ENCODE results near the gene MBD3. TPM values are rescaled to one million over a fixed set of nuclear protein-coding genes. Genes with fewer than 3 reads are reported as not detected.

MBD3 gene
- total RNA-seq, 1 experiment from 2014 or later = 114 TPM

DNA sequence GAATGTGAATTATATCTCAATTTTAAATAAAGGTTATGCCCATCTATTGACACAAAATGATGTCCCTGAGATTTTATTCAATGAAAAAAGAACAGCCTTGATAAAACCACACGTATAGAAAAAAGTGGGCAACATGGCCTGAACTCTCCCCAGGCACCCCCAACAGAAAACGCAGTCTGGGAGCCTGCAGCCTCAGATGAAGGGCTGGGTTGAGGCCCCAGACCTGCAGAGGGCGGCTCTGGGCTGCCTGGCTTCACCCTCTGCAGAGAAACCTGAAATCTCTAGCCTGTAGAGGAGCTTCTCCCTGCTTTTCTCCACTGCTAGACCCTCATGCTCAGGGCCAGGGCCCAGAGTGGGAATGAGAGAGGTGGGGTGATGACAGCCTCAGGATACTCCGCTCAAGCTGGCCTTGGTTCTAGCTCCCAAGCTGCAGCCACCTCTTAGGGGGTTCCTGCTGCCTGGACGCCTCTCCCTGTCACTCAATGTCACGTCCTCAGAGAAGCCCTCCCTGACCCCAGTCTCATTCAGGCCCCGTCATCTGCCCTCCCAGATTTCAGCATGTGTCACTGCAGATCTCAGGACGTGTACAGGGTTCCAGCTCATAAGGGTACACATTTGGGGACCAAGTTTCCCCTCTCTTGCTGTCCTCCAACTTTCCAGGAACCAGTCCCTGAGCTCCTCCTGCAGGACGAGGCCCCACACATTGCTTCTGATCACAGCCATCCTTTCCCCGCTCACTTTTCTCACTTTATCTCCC is 1.8 kb downstream of the MBD3 start:
- peak; percentile 45 for DNase-seq (ENCODE audit: unreplicated experiment)
- H3K27ac Mint-ChIP-seq (ENCODE audit: low read depth, unreplicated experiment) = peak overlapping the region; percentile 94
- no TSS peak for BruUV-seq (replicated peaks)
- ChIA-PET CTCF (interaction anchor here (0.5 to 2.5 kb wide), 13 partner anchors 8 to 351 kb away, joined by 3 to 18 read pairs (median 3); no protein-coding TSS in a partner anchor), POLR2A (interaction anchor here (0.6 to 6.3 kb wide), 19 partner anchors 9 to 953 kb away, joined by 3 to 105 read pairs (median 3); partner anchors contain the start of genes REEP6, TCF3 and UQCR11)
- H3K4me3 Mint-ChIP-seq (ENCODE audit: unreplicated experiment) = peak overlapping the region; percentile 83
- peaks cover 19% of the 10 kb centered on the region for H3K4me1 Mint-ChIP-seq (ENCODE audit: insufficient read depth, unreplicated experiment)
- intact Hi-C loops (cut with micrococcal nuclease) = no loop called here
- no peaks in the 10 kb centered on the region for H3K27me3 Mint-ChIP-seq (ENCODE audit: insufficient read depth, unreplicated experiment)
- H3K9me3 Mint-ChIP-seq (ENCODE audit: unreplicated experiment) = no peaks in the 10 kb centered on the region
- peak; percentile 16 for TF ChIP-seq CTCF (IDR thresholded peaks at IDR 0.05; ENCODE audit: unreplicated experiment)
- H3K36me3 Mint-ChIP-seq (ENCODE audit: insufficient read depth, unreplicated experiment) = peaks cover 29% of the 10 kb centered on the region

GRCh38 chr19:1587872-1588271 is 4.8 kb downstream of the MBD3 start:
- no TSS peak for BruUV-seq (replicated peaks)
- intact Hi-C loops (cut with micrococcal nuclease) = no loop called here
- no peaks in the 10 kb centered on the region for H3K27me3 Mint-ChIP-seq (ENCODE audit: insufficient read depth, unreplicated experiment)
- TF ChIP-seq CTCF (IDR thresholded peaks at IDR 0.05; ENCODE audit: unreplicated experiment) = no peak
- H3K4me3 Mint-ChIP-seq (ENCODE audit: unreplicated experiment) = no peak overlapping the region
- ChIA-PET POLR2A (interaction anchor here (0.9 to 4.3 kb wide), 7 partner anchors 9 to 85 kb away, joined by 3 to 22 read pairs (median 5); partner anchors contain the start of genes TCF3 and UQCR11), CTCF (interaction anchor here (0.6 to 2.2 kb wide), 5 partner anchors 17 to 266 kb away, joined by 3 to 8 read pairs (median 3); partner anchors contain the start of gene UQCR11)
- peak overlapping the region; percentile 40 for H3K27ac Mint-ChIP-seq (ENCODE audit: low read depth, unreplicated experiment)
- peak; percentile 20 for DNase-seq (ENCODE audit: unreplicated experiment)
- peaks cover 19% of the 10 kb centered on the region for H3K4me1 Mint-ChIP-seq (ENCODE audit: insufficient read depth, unreplicated experiment)
- peaks cover 37% of the 10 kb centered on the region for H3K36me3 Mint-ChIP-seq (ENCODE audit: insufficient read depth, unreplicated experiment)
- no peaks in the 10 kb centered on the region for H3K9me3 Mint-ChIP-seq (ENCODE audit: unreplicated experiment)

- no peak overlapping the region for H3K27ac Mint-ChIP-seq (ENCODE audit: low read depth, unreplicated experiment)
- no peaks in the 10 kb centered on the region for H3K27me3 Mint-ChIP-seq (ENCODE audit: insufficient read depth, unreplicated experiment)
- intact Hi-C loops (cut with micrococcal nuclease) = no loop called here
- BruUV-seq (replicated peaks) = no TSS peak
- POLR2A ChIA-PET = no interaction called here
- peaks cover 56% of the 10 kb centered on the region for H3K36me3 Mint-ChIP-seq (ENCODE audit: insufficient read depth, unreplicated experiment)
- H3K4me1 Mint-ChIP-seq (ENCODE audit: insufficient read depth, unreplicated experiment) = peaks cover 12% of the 10 kb centered on the region
- no peaks in the 10 kb centered on the region for H3K9me3 Mint-ChIP-seq (ENCODE audit: unreplicated experiment)
- H3K4me3 Mint-ChIP-seq (ENCODE audit: unreplicated experiment) = no peak overlapping the region
- no peak for DNase-seq (ENCODE audit: unreplicated experiment)
- CTCF ChIA-PET = no interaction called here
- no peak for TF ChIP-seq CTCF (IDR thresholded peaks at IDR 0.05; ENCODE audit: unreplicated experiment)
Measured at GRCh38 chr19:1585243-1585580, 7.5 kb downstream of the MBD3 start.

GRCh38 chr19:1584500-1585242 is 8.0 kb downstream of the MBD3 start:
- ChIA-PET CTCF (interaction anchor here (0.7 kb wide), 1 partner anchor 88 kb away, joined by 3 read pairs; no protein-coding TSS in a partner anchor), POLR2A (no interaction called here)
- intact Hi-C loops (cut with micrococcal nuclease) = no loop called here
- no peaks in the 10 kb centered on the region for H3K9me3 Mint-ChIP-seq (ENCODE audit: unreplicated experiment)
- DNase-seq (ENCODE audit: unreplicated experiment) = no peak
- no TSS peak for BruUV-seq (replicated peaks)
- peaks cover 58% of the 10 kb centered on the region for H3K36me3 Mint-ChIP-seq (ENCODE audit: insufficient read depth, unreplicated experiment)
- no peak for TF ChIP-seq CTCF (IDR thresholded peaks at IDR 0.05; ENCODE audit: unreplicated experiment)
- H3K4me3 Mint-ChIP-seq (ENCODE audit: unreplicated experiment) = no peak overlapping the region
- H3K4me1 Mint-ChIP-seq (ENCODE audit: insufficient read depth, unreplicated experiment) = peaks cover 10% of the 10 kb centered on the region
- no peak overlapping the region for H3K27ac Mint-ChIP-seq (ENCODE audit: low read depth, unreplicated experiment)
- H3K27me3 Mint-ChIP-seq (ENCODE audit: insufficient read depth, unreplicated experiment) = no peaks in the 10 kb centered on the region

Data from MCF 10A (cell line).